ENCODE data around the gene CLN5. TPM values are rescaled to one million over a fixed set of nuclear protein-coding genes. Genes with fewer than 3 reads are reported as not detected.

Gene CLN5
- total and polyA plus RNA-seq, 12 donors = 10.5 to 22.3 (median 15.2) TPM

- peaks cover 0 to 11% (median 0%) of the 10 kb centered on the region in 9 donors for H3K4me1 ChIP-seq
- no peak overlapping the region for H3K4me3 ChIP-seq
- H3K36me3 ChIP-seq = no peaks in the 10 kb centered on the region
- H3K27ac ChIP-seq = no peak overlapping the region
- TF ChIP-seq, protein P1, sequence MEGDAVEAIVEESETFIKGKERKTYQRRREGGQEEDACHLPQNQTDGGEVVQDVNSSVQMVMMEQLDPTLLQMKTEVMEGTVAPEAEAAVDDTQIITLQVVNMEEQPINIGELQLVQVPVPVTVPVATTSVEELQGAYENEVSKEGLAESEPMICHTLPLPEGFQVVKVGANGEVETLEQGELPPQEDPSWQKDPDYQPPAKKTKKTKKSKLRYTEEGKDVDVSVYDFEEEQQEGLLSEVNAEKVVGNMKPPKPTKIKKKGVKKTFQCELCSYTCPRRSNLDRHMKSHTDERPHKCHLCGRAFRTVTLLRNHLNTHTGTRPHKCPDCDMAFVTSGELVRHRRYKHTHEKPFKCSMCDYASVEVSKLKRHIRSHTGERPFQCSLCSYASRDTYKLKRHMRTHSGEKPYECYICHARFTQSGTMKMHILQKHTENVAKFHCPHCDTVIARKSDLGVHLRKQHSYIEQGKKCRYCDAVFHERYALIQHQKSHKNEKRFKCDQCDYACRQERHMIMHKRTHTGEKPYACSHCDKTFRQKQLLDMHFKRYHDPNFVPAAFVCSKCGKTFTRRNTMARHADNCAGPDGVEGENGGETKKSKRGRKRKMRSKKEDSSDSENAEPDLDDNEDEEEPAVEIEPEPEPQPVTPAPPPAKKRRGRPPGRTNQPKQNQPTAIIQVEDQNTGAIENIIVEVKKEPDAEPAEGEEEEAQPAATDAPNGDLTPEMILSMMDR (IDR thresholded peaks at IDR 0.05) = no peak
- no peak for ATAC-seq
- intact Hi-C loops (cut with DNase I) = no loop called here
- H3K27me3 ChIP-seq = peaks cover 0 to 12% (median 2%) of the 10 kb centered on the region in 7 donors
- 95 to 97% methylated on average over 6 of the region's 6 CpGs for WGBS, 2 donors
- H3K9me3 ChIP-seq = no peaks in the 10 kb centered on the region
- DNase-seq = no peak
Measured at GRCh38 chr13:76967031-76967430, 24.9 kb upstream of the CLN5 start.

- H3K36me3 ChIP-seq = no peaks in the 10 kb centered on the region
- H3K27me3 ChIP-seq = peaks cover 0 to 12% (median 4%) of the 10 kb centered on the region in 7 donors
- intact Hi-C loops (cut with DNase I) = no loop called here
- DNase-seq = no peak
- WGBS, 2 donors = 65 to 66% methylated on average over 6 of the region's 6 CpGs
- TF ChIP-seq, protein P1 (IDR thresholded peaks at IDR 0.05) = no peak
- H3K4me3 ChIP-seq = no peak overlapping the region
- no peak overlapping the region for H3K27ac ChIP-seq
- H3K4me1 ChIP-seq = peaks cover 0 to 17% (median 0%) of the 10 kb centered on the region in 9 donors
- H3K9me3 ChIP-seq = no peaks in the 10 kb centered on the region
- no peak for ATAC-seq
Measured at GRCh38 chr13:76968041-76968440, 23.8 kb upstream of the CLN5 start.

- Histone ChIP-seq H3K9me3 (no peaks in the 10 kb centered on the region), H3K27ac (no peak overlapping the region), H3K4me1 (peaks cover 0 to 17% (median 0%) of the 10 kb centered on the region in 9 donors), H3K27me3 (peaks cover 0 to 18% (median 6%) of the 10 kb centered on the region in 7 donors), H3K36me3 (no peaks in the 10 kb centered on the region), H3K4me3 (no peak overlapping the region)
- intact Hi-C loops (cut with DNase I) = no loop called here
- TF ChIP-seq, protein P1 (IDR thresholded peaks at IDR 0.05) = no peak
- 91 to 96% methylated on average over 5 of the region's 5 CpGs for WGBS, 2 donors
- ATAC-seq = no peak
- DNase-seq = no peak
Measured at GRCh38 chr13:76969488-76970365, 22.2 kb upstream of the CLN5 start.

DNA sequence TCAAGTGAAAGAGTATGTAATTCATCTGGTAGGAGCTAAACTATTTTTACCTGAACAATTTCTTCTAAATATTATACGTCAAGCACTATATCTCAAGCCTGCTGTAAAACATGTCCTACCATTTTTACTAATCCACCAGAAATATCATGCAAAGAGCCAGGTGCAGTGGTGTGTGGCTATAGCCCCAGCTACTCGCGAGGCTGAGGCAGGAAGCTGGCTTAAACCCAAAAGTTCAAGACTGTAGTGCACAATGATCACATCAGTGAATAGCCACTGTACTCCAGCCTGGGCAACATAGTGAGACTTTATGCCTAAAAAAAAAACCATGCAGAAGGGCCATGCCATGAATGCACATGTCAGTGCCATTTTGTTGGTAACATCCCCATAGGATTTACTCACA, 20.7 kb upstream of the CLN5 start:
- H3K4me1 ChIP-seq = peaks cover 0 to 6% (median 0%) of the 10 kb centered on the region in 9 donors
- ATAC-seq (no peak), DNase-seq (no peak)
- intact Hi-C loops (cut with DNase I) = no loop called here
- H3K9me3 ChIP-seq = no peaks in the 10 kb centered on the region
- H3K36me3 ChIP-seq = no peaks in the 10 kb centered on the region
- 60 to 62% methylated on average over 3 of the region's 3 CpGs for WGBS, 2 donors
- TF ChIP-seq, protein P1 (IDR thresholded peaks at IDR 0.05) = no peak
- H3K27ac ChIP-seq = no peak overlapping the region
- H3K4me3 ChIP-seq = no peak overlapping the region
- peaks cover 0 to 28% (median 7%) of the 10 kb centered on the region in 7 donors for H3K27me3 ChIP-seq

Data from heart right ventricle (tissue), 16 donors.